HG03460 (cell line): ENCODE data around the gene ZNF140.

Experiments
- ATAC-seq: cut with Tn5 transposase; IDR thresholded peaks from one replicate; pipeline ENCODE4 v1.9.1; 2021; ENCODE audit not compliant: unreplicated experiment

ZNF140 gene

GRCh38 chr12:133080368-133081158, at the start of gene ZNF140:
TSS of gene ZNF140 (plus strand) at chr12:133080923. CDS start at chr12:133081321, 398 bp downstream.
- ATAC-seq = peak; percentile 78

- ATAC-seq = peak; percentile 93
These were observed 43.3 kb upstream of the ZNF140 start, which contains the start of gene ZNF84 for GRCh38 chr12:133037207-133038005. TSS of gene ZNF84 (plus strand) at chr12:133037509. CDS start at chr12:133041468, 3,959 bp downstream.

GRCh38 chr12:133038118-133038709, 42.5 kb upstream of the ZNF140 start:
- ATAC-seq = no peak

- no peak for ATAC-seq
These were observed 34.0 kb upstream of the ZNF140 start for GRCh38 chr12:133046698-133047097.

GRCh38 chr12:133057446-133057845, 23.3 kb upstream of the ZNF140 start:
- ATAC-seq = no peak

GRCh38 chr12:133058203-133059113, 22.3 kb upstream of the ZNF140 start:
- ATAC-seq = no peak

- ATAC-seq = no peak
These were observed 18.8 kb upstream of the ZNF140 start for GRCh38 chr12:133061954-133062353.

- no peak for ATAC-seq
These were observed 17.2 kb upstream of the ZNF140 start for GRCh38 chr12:133063556-133063955.

- no peak for ATAC-seq
These were observed 6.9 kb upstream of the ZNF140 start for GRCh38 chr12:133073836-133074235.

- ATAC-seq = peak; percentile 68
These were observed 726 bp upstream of the ZNF140 start for GRCh38 chr12:133080026-133080367.

- ATAC-seq = no peak
These were observed 547 bp downstream of the ZNF140 start for GRCh38 chr12:133081159-133081780.

GRCh38 chr12:133083345-133083744, 2.6 kb downstream of the ZNF140 start:
- ATAC-seq = no peak

GRCh38 chr12:133105620-133106019, 24.9 kb downstream of the ZNF140 start:
- no peak for ATAC-seq

- no peak for ATAC-seq
These were observed 25.5 kb downstream of the ZNF140 start for GRCh38 chr12:133106253-133106652.

GRCh38 chr12:133107121-133107520, 26.4 kb downstream of the ZNF140 start:
- no peak for ATAC-seq

- no peak for ATAC-seq
These were observed 27.4 kb downstream of the ZNF140 start for GRCh38 chr12:133108150-133108549.

GRCh38 chr12:133120385-133121191, 39.9 kb downstream of the ZNF140 start:
- no peak for ATAC-seq

GRCh38 chr12:133124674-133125073, 44.0 kb downstream of the ZNF140 start:
- no peak for ATAC-seq

GRCh38 chr12:133129368-133130037, 48.8 kb downstream of the ZNF140 start:
- ATAC-seq = no peak
